Measurements from ENCODE around the gene RRAD. TPM values are rescaled to one million over a fixed set of nuclear protein-coding genes. Genes with fewer than 3 reads are reported as not detected.
"Not testable (repeated sequence)": the region's sequence is repeated elsewhere in the genome, so short reads cannot be mapped to it uniquely, and the experiment has no call there.

RRAD gene, protein sequence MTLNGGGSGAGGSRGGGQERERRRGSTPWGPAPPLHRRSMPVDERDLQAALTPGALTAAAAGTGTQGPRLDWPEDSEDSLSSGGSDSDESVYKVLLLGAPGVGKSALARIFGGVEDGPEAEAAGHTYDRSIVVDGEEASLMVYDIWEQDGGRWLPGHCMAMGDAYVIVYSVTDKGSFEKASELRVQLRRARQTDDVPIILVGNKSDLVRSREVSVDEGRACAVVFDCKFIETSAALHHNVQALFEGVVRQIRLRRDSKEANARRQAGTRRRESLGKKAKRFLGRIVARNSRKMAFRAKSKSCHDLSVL
- 1 to 10 TPM in 3 of 6 experiments, under 1 TPM in 2, not detected in 1; 0.51 to 7.7 (median 3.0) TPM for total RNA-seq
- long read RNA-seq, result 0 reads

- Histone ChIP-seq H3K27me3 (no peaks in the 10 kb centered on the region), H3K36me3 (no peaks in the 10 kb centered on the region), H3K4me3 (peak within 1 kb of the TSS in 2 of 3 donors; percentile 29 to 32), H3K27ac (no peak within 1 kb of the TSS), H3K9me3 (no peaks in the 10 kb centered on the region), H3K4me1 (peaks cover 0 to 8% (median 1%) of the 10 kb centered on the region in 4 donors)
- intact Hi-C loops (cut with DNase I), result no loop called here
- 23% methylated on average over 9 of the region's 42 CpGs for WGBS (ENCODE audit: insufficient coverage, low coverage, low lambda C conversion rate, missing lambda C conversion rate)
- ATAC-seq, result peak in 3 of 4 donors; percentile 3 to 17 (median 4)
- DNase-seq, result no peak
- no peak for TF ChIP-seq POLR2A (IDR thresholded peaks at IDR 0.05)
- TF ChIP-seq CTCF (IDR thresholded peaks at IDR 0.05), result no peak
Measured at GRCh38 chr16:66925322-66925840, at the start of gene RRAD. Gene RRAD, minus strand, starts transcription at chr16:66925535. Its CDS starts 356 bp downstream, at chr16:66925179.

- intact Hi-C loops (cut with DNase I), result loop anchor here (5.0 to 10.0 kb wide), 2 partner anchors 180 to 182 kb away; partner anchors contain the start of genes FBXL8 (in 2 of the 2), TRADD (in 2 of the 2) and B3GNT9 (in 1 of the 2)
- not testable (repeated sequence) for H3K4me3 ChIP-seq
- WGBS (ENCODE audit: insufficient coverage, low coverage, low lambda C conversion rate, missing lambda C conversion rate), result 58% methylated on average over 6 of the region's 11 CpGs
Measured at GRCh38 chr16:66974932-66975246, 49.6 kb upstream of the RRAD start.

DNA sequence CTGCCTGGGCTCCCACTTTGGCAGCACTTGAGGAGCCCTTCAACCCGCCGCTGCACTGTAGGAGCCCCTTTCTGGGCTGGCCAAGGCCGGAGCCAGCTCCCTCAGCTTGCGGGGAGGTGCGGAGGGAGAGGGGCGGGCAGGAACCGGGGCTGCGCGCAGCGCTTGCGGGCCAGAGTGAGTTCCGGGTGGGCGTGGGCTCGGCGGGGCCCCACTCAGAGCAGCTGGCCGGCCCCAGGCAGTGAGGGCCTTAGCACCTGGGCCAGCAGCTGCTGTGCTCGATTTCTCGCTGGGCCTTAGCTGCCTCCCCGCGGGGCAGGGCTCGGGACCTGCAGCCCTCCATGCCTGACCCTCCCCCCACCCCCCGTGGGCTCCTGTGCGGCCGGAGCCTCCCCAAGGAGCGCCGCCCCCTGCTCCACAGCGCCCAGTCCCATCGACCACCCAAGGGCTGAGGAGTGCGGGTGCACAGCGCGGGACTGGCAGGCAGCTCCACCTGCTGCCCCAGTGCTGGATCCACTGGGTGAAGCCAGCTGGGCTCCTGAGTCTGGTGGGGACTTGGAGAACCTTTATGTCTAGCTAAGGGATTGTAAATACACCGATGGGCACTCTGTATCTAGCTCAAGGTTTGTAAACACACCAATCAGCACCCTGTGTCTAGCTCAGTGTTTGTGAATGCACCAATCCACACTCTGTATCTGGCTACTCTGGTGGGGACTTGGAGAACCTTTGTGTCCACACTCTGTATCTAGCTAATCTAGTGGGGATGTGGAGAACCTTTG is 49.0 kb upstream of the RRAD start:
- intact Hi-C loops (cut with DNase I), result loop anchor here (5.0 to 10.0 kb wide), 2 partner anchors 180 to 183 kb away; partner anchors contain the start of genes FBXL8 (in 2 of the 2), TRADD (in 2 of the 2) and B3GNT9 (in 1 of the 2)
- not testable (repeated sequence) for H3K4me1 ChIP-seq, H3K4me3 ChIP-seq, ATAC-seq, H3K27ac ChIP-seq, H3K9me3 ChIP-seq, DNase-seq, H3K27me3 ChIP-seq, H3K36me3 ChIP-seq
- no CpG with 5 or more reads among the region's 32 CpGs for WGBS (ENCODE audit: insufficient coverage, low coverage, low lambda C conversion rate, missing lambda C conversion rate)

More at GRCh38 chr16:66974932-66975246, 49.6 kb upstream of the RRAD start:
- H3K36me3 ChIP-seq, H3K4me1 ChIP-seq, H3K27me3 ChIP-seq, ATAC-seq, H3K9me3 ChIP-seq, DNase-seq, H3K27ac ChIP-seq: not testable (repeated sequence)

- Histone ChIP-seq H3K4me3 (no peak overlapping the region), H3K27me3 (no peaks in the 10 kb centered on the region), H3K36me3 (peaks cover 0 to 4% (median 0%) of the 10 kb centered on the region in 4 donors), H3K4me1 (peaks cover 0 to 10% (median 4%) of the 10 kb centered on the region in 4 donors), H3K9me3 (no peaks in the 10 kb centered on the region), H3K27ac (no peak overlapping the region)
- intact Hi-C loops (cut with DNase I), result loop anchor here (5.0 to 10.0 kb wide), 2 partner anchors 181 to 184 kb away; partner anchors contain the start of genes FBXL8 (in 2 of the 2), TRADD (in 2 of the 2) and B3GNT9 (in 1 of the 2)
- ATAC-seq (no peak), DNase-seq (no peak)
- WGBS (ENCODE audit: insufficient coverage, low coverage, low lambda C conversion rate, missing lambda C conversion rate), result no CpG with 5 or more reads among the region's 6 CpGs
- no peak for TF ChIP-seq CTCF (IDR thresholded peaks at IDR 0.05)
- no peak for TF ChIP-seq POLR2A (IDR thresholded peaks at IDR 0.05)
Measured at GRCh38 chr16:66973716-66974115, 48.4 kb upstream of the RRAD start.

- peaks cover 0 to 4% (median 0%) of the 10 kb centered on the region in 4 donors for H3K36me3 ChIP-seq
- 71% methylated on average over 4 of the region's 9 CpGs for WGBS (ENCODE audit: insufficient coverage, low coverage, low lambda C conversion rate, missing lambda C conversion rate)
- no peaks in the 10 kb centered on the region for H3K27me3 ChIP-seq
- no peaks in the 10 kb centered on the region for H3K9me3 ChIP-seq
- peaks cover 0 to 13% (median 6%) of the 10 kb centered on the region in 4 donors for H3K4me1 ChIP-seq
- intact Hi-C loops (cut with DNase I), result loop anchor here (5.0 to 10.0 kb wide), 2 partner anchors 182 to 184 kb away; partner anchors contain the start of genes FBXL8 (in 2 of the 2), TRADD (in 2 of the 2) and B3GNT9 (in 1 of the 2)
- H3K27ac ChIP-seq, result no peak overlapping the region
- DNase-seq (no peak), ATAC-seq (no peak)
- no peak for TF ChIP-seq POLR2A (IDR thresholded peaks at IDR 0.05)
- TF ChIP-seq CTCF (IDR thresholded peaks at IDR 0.05), result no peak
- no peak overlapping the region for H3K4me3 ChIP-seq
Measured at GRCh38 chr16:66972983-66973382, 47.6 kb upstream of the RRAD start.
